ENCODE data around the gene CFAP46. TPM values are rescaled to one million over a fixed set of nuclear protein-coding genes. Genes with fewer than 3 reads are reported as not detected.

Gene CFAP46
- polyA plus RNA-seq, 3 donors: 0.07 TPM; not detected in 2

DNA sequence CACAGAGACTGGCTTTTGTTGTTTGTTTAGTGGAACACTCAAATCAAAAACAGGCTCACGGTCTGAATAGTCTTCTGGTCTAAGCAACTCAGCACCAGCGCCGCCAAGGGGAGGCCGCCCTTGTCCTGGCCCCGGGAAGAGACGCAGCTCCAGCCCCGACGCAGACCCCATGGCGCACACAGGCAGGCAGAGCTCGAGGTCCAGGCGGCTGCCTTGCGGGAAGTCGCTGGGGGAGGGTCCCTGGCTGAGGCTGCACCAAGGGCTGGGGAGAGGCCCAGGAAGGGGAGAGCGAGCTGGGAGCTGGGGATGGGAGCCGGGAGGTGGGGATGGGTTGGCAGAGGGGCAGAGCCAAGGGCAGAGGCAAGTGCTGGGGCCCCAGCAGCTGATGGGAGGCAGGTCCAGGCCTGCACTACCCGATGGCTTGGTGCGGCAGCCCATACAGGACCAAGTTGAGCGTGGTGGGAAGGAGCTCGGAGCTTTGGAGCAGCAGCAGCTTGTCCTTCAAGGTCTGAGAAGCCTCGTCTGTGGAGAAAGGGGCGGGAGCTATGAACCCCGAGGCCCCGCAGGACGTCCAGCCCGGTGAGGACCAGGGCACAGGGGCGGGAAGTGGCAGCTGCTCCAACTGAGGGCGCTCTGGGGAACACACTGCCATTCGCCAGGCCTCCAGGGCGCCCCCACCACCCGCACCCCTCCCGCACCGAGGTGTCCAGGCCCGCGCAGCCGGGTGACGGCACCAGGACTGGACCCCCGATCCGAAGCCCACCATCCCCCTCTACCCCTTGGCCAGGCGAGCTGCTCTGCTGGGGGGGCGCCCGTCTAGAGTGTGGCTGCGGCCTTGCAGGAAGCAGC lies 133.8 kb downstream of the CFAP46 start:
- WGBS (ENCODE audit: insufficient coverage): 71% methylated on average over 32 of the region's 42 CpGs
- no peaks in the 10 kb centered on the region for H3K79me2 ChIP-seq (ENCODE audit: insufficient read depth, low read length)
- intact Hi-C loops (cut with micrococcal nuclease): no loop called here
- no peaks in the 10 kb centered on the region for H3K36me3 ChIP-seq (replicated peaks in 1 of 2; ENCODE audit: control insufficient read depth in 1 of 2, insufficient read depth in 2 of 2, low read length in 2 of 2)
- Mint-ChIP-seq H3K4me3 (no peak overlapping the region), H3K9me3 (peaks cover 0 to 1% (median 0%) of the 10 kb centered on the region in 7 donors), H3K36me3 (no peaks in the 10 kb centered on the region), H3K27me3 (ENCODE audit: low read depth in 3 of 3) (peaks cover 0 to 12% (median 1%) of the 10 kb centered on the region in 3 donors), H3K4me1 (no peaks in the 10 kb centered on the region), H3K27ac (no peak overlapping the region)
- no peaks in the 10 kb centered on the region for H3K27me3 ChIP-seq (ENCODE audit: control insufficient read depth in 2 of 2, insufficient read depth in 2 of 2, low read length in 2 of 2)
- H3K9ac ChIP-seq (ENCODE audit: insufficient read depth, low read length, poor library complexity, severe bottlenecking): no peak overlapping the region
- H4K20me1 ChIP-seq (ENCODE audit: insufficient read depth, low read length): no peaks in the 10 kb centered on the region
- H2AFZ ChIP-seq (ENCODE audit: insufficient read depth, low read depth, low read length, poor library complexity, severe bottlenecking): no peak overlapping the region
- peak in 1 of 3 donors; percentile 2 for DNase-seq
- TF ChIP-seq, protein P1, sequence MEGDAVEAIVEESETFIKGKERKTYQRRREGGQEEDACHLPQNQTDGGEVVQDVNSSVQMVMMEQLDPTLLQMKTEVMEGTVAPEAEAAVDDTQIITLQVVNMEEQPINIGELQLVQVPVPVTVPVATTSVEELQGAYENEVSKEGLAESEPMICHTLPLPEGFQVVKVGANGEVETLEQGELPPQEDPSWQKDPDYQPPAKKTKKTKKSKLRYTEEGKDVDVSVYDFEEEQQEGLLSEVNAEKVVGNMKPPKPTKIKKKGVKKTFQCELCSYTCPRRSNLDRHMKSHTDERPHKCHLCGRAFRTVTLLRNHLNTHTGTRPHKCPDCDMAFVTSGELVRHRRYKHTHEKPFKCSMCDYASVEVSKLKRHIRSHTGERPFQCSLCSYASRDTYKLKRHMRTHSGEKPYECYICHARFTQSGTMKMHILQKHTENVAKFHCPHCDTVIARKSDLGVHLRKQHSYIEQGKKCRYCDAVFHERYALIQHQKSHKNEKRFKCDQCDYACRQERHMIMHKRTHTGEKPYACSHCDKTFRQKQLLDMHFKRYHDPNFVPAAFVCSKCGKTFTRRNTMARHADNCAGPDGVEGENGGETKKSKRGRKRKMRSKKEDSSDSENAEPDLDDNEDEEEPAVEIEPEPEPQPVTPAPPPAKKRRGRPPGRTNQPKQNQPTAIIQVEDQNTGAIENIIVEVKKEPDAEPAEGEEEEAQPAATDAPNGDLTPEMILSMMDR (IDR thresholded peaks at IDR 0.05): no peak
- H3K9me3 ChIP-seq (replicated peaks in 1 of 2; ENCODE audit: control insufficient read depth in 1 of 2, insufficient read depth in 1 of 2, low read length in 2 of 2): no peaks in the 10 kb centered on the region
- no peak overlapping the region for H3K4me3 ChIP-seq (replicated peaks in 1 of 3; ENCODE audit: low read depth in 2 of 3, low read length in 3 of 3)
- H3K4me2 ChIP-seq (replicated peaks; ENCODE audit: extremely low read depth, low read length, poor library complexity, severe bottlenecking): no peak overlapping the region
- no peaks in the 10 kb centered on the region for H3K4me1 ChIP-seq (ENCODE audit: control insufficient read depth in 1 of 2, insufficient read depth in 2 of 2, low read length in 2 of 2)
- H3K27ac ChIP-seq (ENCODE audit: low read depth in 1 of 2, low read length in 2 of 2): no peak overlapping the region

DNA sequence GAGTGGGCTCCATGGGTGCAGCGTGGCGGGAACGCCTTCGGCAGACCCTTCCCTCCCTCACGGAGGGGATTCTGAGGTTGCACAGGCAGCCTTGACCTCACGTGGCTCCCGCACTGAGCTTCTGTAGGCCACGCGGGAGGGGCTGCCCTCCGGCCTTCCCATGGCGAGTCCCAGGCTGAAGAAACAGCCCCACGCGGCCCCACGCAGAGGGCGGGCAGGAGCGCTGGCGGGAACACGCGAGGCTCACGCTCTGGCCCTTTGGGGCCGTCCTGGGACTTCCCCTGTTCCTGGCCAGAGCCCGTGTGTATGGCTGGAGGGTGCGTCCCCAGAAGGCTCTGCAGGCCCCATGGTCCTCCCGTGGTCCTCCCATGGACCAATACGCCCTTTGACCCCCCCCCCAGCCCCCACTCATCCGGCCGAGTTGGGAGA lies 134.7 kb downstream of the CFAP46 start:
- H3K4me2 ChIP-seq (replicated peaks; ENCODE audit: extremely low read depth, low read length, poor library complexity, severe bottlenecking): no peak overlapping the region
- no peaks in the 10 kb centered on the region for H3K27me3 ChIP-seq (ENCODE audit: control insufficient read depth in 2 of 2, insufficient read depth in 2 of 2, low read length in 2 of 2)
- peaks cover 0 to 1% (median 0%) of the 10 kb centered on the region in 7 donors for H3K9me3 Mint-ChIP-seq
- no peaks in the 10 kb centered on the region for H3K4me1 Mint-ChIP-seq
- no peaks in the 10 kb centered on the region for H3K79me2 ChIP-seq (ENCODE audit: insufficient read depth, low read length)
- 94% methylated on average over 22 of the region's 27 CpGs for WGBS (ENCODE audit: insufficient coverage)
- no peak overlapping the region for H2AFZ ChIP-seq (ENCODE audit: insufficient read depth, low read depth, low read length, poor library complexity, severe bottlenecking)
- no peaks in the 10 kb centered on the region for H4K20me1 ChIP-seq (ENCODE audit: insufficient read depth, low read length)
- no peak overlapping the region for H3K4me3 Mint-ChIP-seq
- H3K27me3 Mint-ChIP-seq (ENCODE audit: low read depth in 3 of 3): peaks cover 0 to 12% (median 1%) of the 10 kb centered on the region in 3 donors
- H3K27ac Mint-ChIP-seq: no peak overlapping the region
- no peak overlapping the region for H3K27ac ChIP-seq (ENCODE audit: low read depth in 1 of 2, low read length in 2 of 2)
- DNase-seq: peak in 1 of 3 donors; percentile 1
- intact Hi-C loops (cut with micrococcal nuclease): no loop called here
- H3K9me3 ChIP-seq (replicated peaks in 1 of 2; ENCODE audit: control insufficient read depth in 1 of 2, insufficient read depth in 1 of 2, low read length in 2 of 2): no peaks in the 10 kb centered on the region
- no peak overlapping the region for H3K9ac ChIP-seq (ENCODE audit: insufficient read depth, low read length, poor library complexity, severe bottlenecking)
- no peaks in the 10 kb centered on the region for H3K4me1 ChIP-seq (ENCODE audit: control insufficient read depth in 1 of 2, insufficient read depth in 2 of 2, low read length in 2 of 2)
- TF ChIP-seq, protein P1 (IDR thresholded peaks at IDR 0.05): no peak
- no peaks in the 10 kb centered on the region for H3K36me3 Mint-ChIP-seq
- H3K36me3 ChIP-seq (replicated peaks in 1 of 2; ENCODE audit: control insufficient read depth in 1 of 2, insufficient read depth in 2 of 2, low read length in 2 of 2): no peaks in the 10 kb centered on the region
- H3K4me3 ChIP-seq (replicated peaks in 1 of 3; ENCODE audit: low read depth in 2 of 3, low read length in 3 of 3): no peak overlapping the region

Data from CD14-positive monocyte (primary cell).